Measurements from ENCODE around the gene ABCA7.

The ABCA7 gene

GRCh38 chr19:1107661-1108261 lies 67.9 kb downstream of the ABCA7 start:
- Histone ChIP-seq H3K79me2 (ENCODE audit: low read length) (peaks cover 16% of the 10 kb centered on the region), H3K27ac (ENCODE audit: low read length) (peak overlapping the region; percentile 56), H3K4me3 (ENCODE audit: low read length) (no peak overlapping the region), H4K20me1 (ENCODE audit: insufficient read depth, low read length) (peaks cover 30% of the 10 kb centered on the region), H3K4me1 (ENCODE audit: low read length) (peaks cover 27% of the 10 kb centered on the region), H3K4me2 (ENCODE audit: low read length) (no peak overlapping the region), H3K36me3 (replicated peaks; ENCODE audit: low read depth, low read length) (peaks cover 38% of the 10 kb centered on the region), H3K27me3 (ENCODE audit: low read depth, low read length) (no peaks in the 10 kb centered on the region), H3K9ac (ENCODE audit: low read length) (no peak overlapping the region; the same call in 1 of the 2 replicates), H2AFZ (ENCODE audit: low read depth, low read length) (no peak overlapping the region), H3K9me3 (ENCODE audit: insufficient read depth, low read length) (no peaks in the 10 kb centered on the region)
- no peak for TF ChIP-seq EZH2phosphoT487 (IDR thresholded peaks at IDR 0.05; ENCODE audit: low read depth)
- TF ChIP-seq, protein P1, sequence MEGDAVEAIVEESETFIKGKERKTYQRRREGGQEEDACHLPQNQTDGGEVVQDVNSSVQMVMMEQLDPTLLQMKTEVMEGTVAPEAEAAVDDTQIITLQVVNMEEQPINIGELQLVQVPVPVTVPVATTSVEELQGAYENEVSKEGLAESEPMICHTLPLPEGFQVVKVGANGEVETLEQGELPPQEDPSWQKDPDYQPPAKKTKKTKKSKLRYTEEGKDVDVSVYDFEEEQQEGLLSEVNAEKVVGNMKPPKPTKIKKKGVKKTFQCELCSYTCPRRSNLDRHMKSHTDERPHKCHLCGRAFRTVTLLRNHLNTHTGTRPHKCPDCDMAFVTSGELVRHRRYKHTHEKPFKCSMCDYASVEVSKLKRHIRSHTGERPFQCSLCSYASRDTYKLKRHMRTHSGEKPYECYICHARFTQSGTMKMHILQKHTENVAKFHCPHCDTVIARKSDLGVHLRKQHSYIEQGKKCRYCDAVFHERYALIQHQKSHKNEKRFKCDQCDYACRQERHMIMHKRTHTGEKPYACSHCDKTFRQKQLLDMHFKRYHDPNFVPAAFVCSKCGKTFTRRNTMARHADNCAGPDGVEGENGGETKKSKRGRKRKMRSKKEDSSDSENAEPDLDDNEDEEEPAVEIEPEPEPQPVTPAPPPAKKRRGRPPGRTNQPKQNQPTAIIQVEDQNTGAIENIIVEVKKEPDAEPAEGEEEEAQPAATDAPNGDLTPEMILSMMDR (IDR thresholded peaks at IDR 0.05; ENCODE audit: low read depth, low read length) = no peak

DNA sequence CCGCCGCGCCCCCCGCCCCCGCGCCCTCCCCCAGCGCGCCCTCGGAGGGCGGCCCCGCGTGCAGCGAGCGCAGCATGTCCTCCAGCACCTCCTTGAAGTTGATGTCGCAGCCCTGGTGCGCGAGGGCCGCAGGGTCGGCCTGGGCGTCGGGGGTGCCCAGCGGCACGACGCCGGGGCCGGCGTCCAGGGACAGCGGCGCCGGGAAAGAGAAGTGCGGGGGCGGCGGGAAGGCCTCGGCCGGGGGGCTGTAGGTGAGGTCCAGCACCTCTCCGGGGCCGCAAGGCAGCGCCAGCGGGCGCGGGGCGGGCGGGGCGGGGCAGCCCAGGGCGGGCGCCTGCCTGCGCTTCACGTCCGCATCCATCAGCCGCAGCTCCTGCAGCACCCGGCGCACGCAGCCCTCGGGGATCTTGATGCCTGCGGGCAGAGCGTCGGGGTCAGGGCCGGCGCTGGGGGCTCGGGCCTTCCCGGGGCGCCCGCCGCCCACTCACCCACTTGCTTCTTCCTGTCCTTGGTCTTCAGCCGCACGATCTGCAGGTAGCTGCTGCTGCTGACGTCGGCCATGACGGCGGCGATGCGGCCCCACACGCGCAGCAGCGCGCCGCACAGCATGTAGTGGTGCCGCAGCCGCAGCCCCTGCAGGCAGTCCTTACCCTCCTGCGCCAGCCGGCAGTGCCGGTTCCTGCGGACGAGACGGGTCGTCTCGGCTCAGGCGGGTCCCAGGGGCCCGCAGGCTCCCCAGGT lies 68.6 kb downstream of the ABCA7 start:
- Histone ChIP-seq H3K27ac (ENCODE audit: low read length) (no peak overlapping the region), H3K4me3 (ENCODE audit: low read length) (no peak overlapping the region), H3K4me1 (ENCODE audit: low read length) (peaks cover 22% of the 10 kb centered on the region), H2AFZ (ENCODE audit: low read depth, low read length) (no peak overlapping the region), H3K79me2 (ENCODE audit: low read length) (peaks cover 16% of the 10 kb centered on the region), H3K4me2 (ENCODE audit: low read length) (no peak overlapping the region), H3K36me3 (replicated peaks; ENCODE audit: low read depth, low read length) (peaks cover 39% of the 10 kb centered on the region), H3K9ac (ENCODE audit: low read length) (no peak overlapping the region), H4K20me1 (ENCODE audit: insufficient read depth, low read length) (peaks cover 30% of the 10 kb centered on the region), H3K9me3 (ENCODE audit: insufficient read depth, low read length) (no peaks in the 10 kb centered on the region), H3K27me3 (ENCODE audit: low read depth, low read length) (no peaks in the 10 kb centered on the region)
- TF ChIP-seq EZH2phosphoT487 (IDR thresholded peaks at IDR 0.05; ENCODE audit: low read depth) = no peak
- TF ChIP-seq, protein P1 (IDR thresholded peaks at IDR 0.05; ENCODE audit: low read depth, low read length) = no peak

GRCh38 chr19:1109032-1109551 lies 69.2 kb downstream of the ABCA7 start:
- H3K9ac ChIP-seq (ENCODE audit: low read length) = no peak overlapping the region
- H3K27ac ChIP-seq (ENCODE audit: low read length) = no peak overlapping the region
- no peak overlapping the region for H3K4me3 ChIP-seq (ENCODE audit: low read length)
- H4K20me1 ChIP-seq (ENCODE audit: insufficient read depth, low read length) = peaks cover 30% of the 10 kb centered on the region
- H3K4me1 ChIP-seq (ENCODE audit: low read length) = peaks cover 23% of the 10 kb centered on the region
- H3K79me2 ChIP-seq (ENCODE audit: low read length) = peaks cover 16% of the 10 kb centered on the region
- no peaks in the 10 kb centered on the region for H3K27me3 ChIP-seq (ENCODE audit: low read depth, low read length)
- H3K9me3 ChIP-seq (ENCODE audit: insufficient read depth, low read length) = no peaks in the 10 kb centered on the region
- H3K4me2 ChIP-seq (ENCODE audit: low read length) = no peak overlapping the region
- H3K36me3 ChIP-seq (replicated peaks; ENCODE audit: low read depth, low read length) = peaks cover 43% of the 10 kb centered on the region
- H2AFZ ChIP-seq (ENCODE audit: low read depth, low read length) = no peak overlapping the region
- TF ChIP-seq, protein P1 (IDR thresholded peaks at IDR 0.05; ENCODE audit: low read depth, low read length) = no peak
- TF ChIP-seq EZH2phosphoT487 (IDR thresholded peaks at IDR 0.05; ENCODE audit: low read depth) = no peak

All from OCI-LY3 (cell line).